A673 (cell line): ENCODE data around the gene CYFIP2.
"Not testable (repeated sequence)": the region's sequence is repeated elsewhere in the genome, so short reads cannot be mapped to it uniquely, and the experiment has no call there.

Source experiments
- CTCF ChIP-seq: fragments of 300-800, 200-600 bp; sonication (generic); conservative IDR thresholded peaks from 2 replicates; pipeline ENCODE4 v1.5.1; 2017; ENCODE audit warnings: low read depth, mild to moderate bottlenecking, antibody characterized with exemption, low read length, moderate library complexity, mixed read lengths
- EZH2 ChIP-seq: fragments of 200-600 bp; sonication (generic); IDR thresholded peaks from 2 replicates; pipeline ENCODE4 v1.6.1; 2017; ENCODE audit warnings: borderline replicate concordance, low read depth, mild to moderate bottlenecking, mixed read lengths, antibody characterized with exemption, low read length; ENCODE audit not compliant: poor library complexity, severe bottlenecking

GRCh38 chr5:157419521-157419920 lies 153.6 kb downstream of the CYFIP2 start:
- TF ChIP-seq CTCF, EZH2: not testable (repeated sequence)
